Ectodermal cell (in vitro differentiated cells): Measurements from ENCODE around the gene ZNF503.

Source experiments
- H3K27ac ChIP-seq: 2 replicates; pipeline ENCODE4 v1.7.0; 2013; ENCODE audit warnings: mild to moderate bottlenecking, low read depth, low read length; ENCODE audit not compliant: insufficient read depth, poor library complexity, severe bottlenecking
- H3K27me3 ChIP-seq: 2 replicates; pipeline ENCODE4 v1.7.0; 2013; ENCODE audit warnings: mild to moderate bottlenecking, low read length; ENCODE audit not compliant: insufficient read depth, control insufficient read depth, poor library complexity, severe bottlenecking
- H3K36me3 ChIP-seq: one replicate; pipeline ENCODE4 v1.7.0; 2013; ENCODE audit warnings: low read length; ENCODE audit not compliant: control insufficient read depth, insufficient read depth
- H3K4me1 ChIP-seq: one replicate; pipeline ENCODE4 v1.7.0; 2013; ENCODE audit warnings: low read length; ENCODE audit not compliant: control insufficient read depth, insufficient read depth
- H3K4me3 ChIP-seq: 2 replicates; pipeline ENCODE4 v1.7.0; 2013; ENCODE audit warnings: low read depth, low read length, control low read depth; ENCODE audit not compliant: insufficient read depth
- H3K9me3 ChIP-seq: 2 replicates; pipeline ENCODE4 v1.7.0; 2013; ENCODE audit warnings: mild to moderate bottlenecking, low read length, moderate library complexity; ENCODE audit not compliant: control insufficient read depth
- WGBS, 2 experiments: methylation state at CpG; one replicate each; pipeline ENCODE4 v1.1.7; 2013; ENCODE audit warnings: missing lambda C conversion rate in 2 of 2; 5-methylcytosine and 5-hydroxymethylcytosine counted together

ZNF503 gene

GRCh38 chr10:75418712-75419111, 17.1 kb upstream of the ZNF503 start:
- Histone ChIP-seq H3K9me3 (no peaks in the 10 kb centered on the region), H3K36me3 (no peaks in the 10 kb centered on the region), H3K4me1 (no peaks in the 10 kb centered on the region), H3K27me3 (peaks cover 82% of the 10 kb centered on the region), H3K27ac (no peak overlapping the region), H3K4me3 (no peak overlapping the region)
- 74 to 75% methylated on average over 8 of the region's 8 CpGs for WGBS, 2 experiments

- 25 to 34% methylated on average over 4 of the region's 4 CpGs for WGBS, 2 experiments
These were observed 16.7 kb upstream of the ZNF503 start for GRCh38 chr10:75418293-75418692.

GRCh38 chr10:75417522-75417927, 16.0 kb upstream of the ZNF503 start:
- Histone ChIP-seq H3K27me3 (peaks cover 89% of the 10 kb centered on the region), H3K9me3 (no peaks in the 10 kb centered on the region), H3K27ac (no peak overlapping the region), H3K4me1 (no peaks in the 10 kb centered on the region), H3K36me3 (no peaks in the 10 kb centered on the region), H3K4me3 (no peak overlapping the region)
- WGBS, 2 experiments, result 0 to 3% methylated on average over 4 to 5 of the region's 5 CpGs

More at GRCh38 chr10:75418293-75418692, 16.7 kb upstream of the ZNF503 start:
- H3K4me1 ChIP-seq, result no peaks in the 10 kb centered on the region
- H3K27ac ChIP-seq, result no peak overlapping the region
- peaks cover 86% of the 10 kb centered on the region for H3K27me3 ChIP-seq
- no peaks in the 10 kb centered on the region for H3K36me3 ChIP-seq
- H3K4me3 ChIP-seq, result no peak overlapping the region
- no peaks in the 10 kb centered on the region for H3K9me3 ChIP-seq

- no peak overlapping the region for H3K27ac ChIP-seq
- peaks cover 6% of the 10 kb centered on the region for H3K4me1 ChIP-seq
- H3K9me3 ChIP-seq, result no peaks in the 10 kb centered on the region
- 85 to 92% methylated on average over 1 of the region's 1 CpG for WGBS, 2 experiments
- H3K4me3 ChIP-seq, result no peak overlapping the region
- H3K27me3 ChIP-seq, result peaks cover 99% of the 10 kb centered on the region
- H3K36me3 ChIP-seq, result no peaks in the 10 kb centered on the region
These were observed 13.0 kb upstream of the ZNF503 start for GRCh38 chr10:75414527-75414926.

- Histone ChIP-seq H3K27me3 (peaks cover 99% of the 10 kb centered on the region), H3K4me1 (peaks cover 21% of the 10 kb centered on the region), H3K36me3 (no peaks in the 10 kb centered on the region), H3K27ac (no peak overlapping the region), H3K4me3 (no peak overlapping the region), H3K9me3 (no peaks in the 10 kb centered on the region)
- WGBS, 2 experiments, result 34 to 42% methylated on average over 9 to 10 of the region's 10 CpGs
These were observed 8.8 kb upstream of the ZNF503 start for GRCh38 chr10:75410132-75411005.

GRCh38 chr10:75408911-75409885, 7.6 kb upstream of the ZNF503 start:
- Histone ChIP-seq H3K4me3 (peak overlapping the region; percentile 79), H3K4me1 (peaks cover 27% of the 10 kb centered on the region), H3K9me3 (no peaks in the 10 kb centered on the region), H3K27ac (no peak overlapping the region), H3K27me3 (peaks cover 99% of the 10 kb centered on the region), H3K36me3 (no peaks in the 10 kb centered on the region)
- 1% methylated on average over 76 of the region's 76 CpGs for WGBS, 2 experiments

- Histone ChIP-seq H3K9me3 (no peaks in the 10 kb centered on the region), H3K27me3 (peaks cover 99% of the 10 kb centered on the region), H3K4me3 (peak overlapping the region; percentile 79), H3K36me3 (no peaks in the 10 kb centered on the region), H3K4me1 (peaks cover 29% of the 10 kb centered on the region), H3K27ac (no peak overlapping the region)
- 1% methylated on average over 26 of the region's 27 CpGs for WGBS, 2 experiments
These were observed 6.9 kb upstream of the ZNF503 start for GRCh38 chr10:75408509-75408875.

- WGBS, 2 experiments, result 1 to 2% methylated on average over 68 of the region's 68 CpGs
- Histone ChIP-seq H3K4me3 (peak overlapping the region; percentile 79), H3K4me1 (peaks cover 29% of the 10 kb centered on the region), H3K36me3 (no peaks in the 10 kb centered on the region), H3K9me3 (no peaks in the 10 kb centered on the region), H3K27me3 (peaks cover 99% of the 10 kb centered on the region), H3K27ac (no peak overlapping the region)
These were observed 6.3 kb upstream of the ZNF503 start for GRCh38 chr10:75407713-75408508.

GRCh38 chr10:75407224-75407712, 5.7 kb upstream of the ZNF503 start:
- 2 to 3% methylated on average over 37 of the region's 37 CpGs for WGBS, 2 experiments
- Histone ChIP-seq H3K4me1 (peaks cover 29% of the 10 kb centered on the region), H3K27ac (no peak overlapping the region), H3K4me3 (peak overlapping the region; percentile 79), H3K9me3 (no peaks in the 10 kb centered on the region), H3K27me3 (peaks cover 95% of the 10 kb centered on the region), H3K36me3 (no peaks in the 10 kb centered on the region)
